Spleen (tissue), 11 donors: ENCODE results near the gene SDK2. TPM values are rescaled to one million over a fixed set of nuclear protein-coding genes. Genes with fewer than 3 reads are reported as not detected.

Experiments used
- DNase-seq: peaks from one replicate; pipeline ENCODE4 v3.0.0-alpha.2; 2020
- H3K27ac ChIP-seq, 8 donors: fragments of 200-600 bp; sonication (generic) in 7 of 8; 1 replicate in 4 of 8; 2 replicates in 4 of 8; pipeline versions ENCODE4 v1.5.0 to v1.8.0; 2016 to 2021; ENCODE audit warnings: inconsistent platforms in 4 of 8, mild to moderate bottlenecking in 4 of 8, moderate library complexity in 1 of 8
- H3K27me3 ChIP-seq, 7 donors: fragments of 200-600 bp; sonication (generic) in 6 of 7; replicated peaks in 1 of 7; 1 replicate in 4 of 7; 2 replicates in 3 of 7; pipeline versions ENCODE4 v1.5.0 to v1.8.0; 2016 to 2021; ENCODE audit warnings: inconsistent platforms in 3 of 7, mild to moderate bottlenecking in 1 of 7
- H3K36me3 ChIP-seq, 6 donors: fragments of 200-600 bp; sonication (generic) in 5 of 6; 1 replicate in 4 of 6; 2 replicates in 2 of 6; pipeline versions ENCODE4 v1.5.0 to v1.8.0; 2016 to 2021; ENCODE audit warnings: inconsistent platforms in 2 of 6
- H3K4me1 ChIP-seq, 6 donors: fragments of 200-600 bp; sonication (generic) in 5 of 6; 1 replicate in 3 of 6; 2 replicates in 3 of 6; pipeline versions ENCODE4 v1.5.0 to v1.8.0; 2016 to 2021; ENCODE audit warnings: inconsistent platforms in 3 of 6
- H3K4me3 ChIP-seq, 8 donors: fragments of 200-600 bp; sonication (generic) in 7 of 8; 1 replicate in 4 of 8; 2 replicates in 4 of 8; pipeline versions ENCODE4 v1.5.0 to v1.8.0; 2016 to 2021; ENCODE audit warnings: inconsistent platforms in 4 of 8, mild to moderate bottlenecking in 4 of 8, moderate library complexity in 2 of 8
- H3K9me3 ChIP-seq, 8 donors: fragments of 200-600 bp; sonication (generic) in 7 of 8; 1 replicate in 4 of 8; 2 replicates in 4 of 8; pipeline versions ENCODE4 v1.5.0 to v1.8.0; 2016 to 2021; ENCODE audit warnings: inconsistent platforms in 4 of 8
- POLR2A ChIP-seq, 3 donors: fragments of 450-650 bp; IDR thresholded peaks; one replicate each; pipeline ENCODE4 v1.5.1; 2017; ENCODE audit warnings: antibody characterized with exemption in 3 of 3, mild to moderate bottlenecking in 1 of 3
- POLR2AphosphoS5 ChIP-seq, 3 donors: sonication (generic); formaldehyde crosslinking; IDR thresholded peaks; one replicate each; pipeline ENCODE4 v1.5.1; 2017; ENCODE audit warnings: antibody characterized with exemption in 3 of 3
- WGBS, 5 donors: extraction: QIAGEN DNeasy Blood & Tissue Kit in 3 of 5; methylation state at CpG; one replicate each; pipeline versions ENCODE4 v1.1.5 to v1.1.7; 2013 to 2018; 5-methylcytosine and 5-hydroxymethylcytosine counted together
- intact Hi-C: fragments of 100-400 bp; cut with DNase I; formaldehyde crosslinking; loops from one replicate; pipeline ENCODE4 v1.15.0; 2023; ENCODE audit warnings: low total_unique reads
- polyA plus RNA-seq, 3 donors: library from polyadenylated mRNA; stranded (reverse); fragments of 200-250 nt; gene quantifications; one replicate each; pipeline ENCODE4 v1.2.1, GENCODE V29; 2013
- total RNA-seq, 7 donors: library from RNA; depleted of rRNA in 3 of 7; stranded (reverse); fragments of >200 nt in 3 of 7; fragmentation: NEBNext Ultra II Directional in 4 of 7; extraction: Animal tissue kit (Norgen Biotek cat#: 25700) in 4 of 7; gene quantifications; one replicate each; pipeline versions ENCODE4 v1.1.0 to v1.2.1, GENCODE V29; 2016 to 2021
- TF ChIP-seq, protein P1 (sequence below), 11 experiments: fragments of 200-600 bp in 7 of 11; fragments of 450-650 bp in 4 of 11; sonication (generic) in 4 of 11; IDR thresholded peaks in 8 of 11; conservative IDR thresholded peaks in 3 of 11; 1 replicate in 7 of 11; 2 replicates in 4 of 11; pipeline versions ENCODE4 v1.4.0 to v1.8.0; 2016 to 2021; ENCODE audit warnings: antibody characterized with exemption in 11 of 11, inconsistent platforms in 4 of 11, mild to moderate bottlenecking in 1 of 11
- donor health status: healthy with polysubstance abuse.
- donor health status: DM: no; HTN: no; CAD: no; lungs with moderate emphysema.
- donor health status: DM: no; HTN: no; CAD: no.
- donor health status: Bipolar disorder and iron deficiency.
- donor health status: healthy.
- donor health status: DM: no; HTN: no; CAD: no.
- donor health status: DM: yes; HTN: yes; CAD: no.

The SDK2 gene
- total and polyA plus RNA-seq, 10 donors, result 0.86 to 16.5 (median 9.7) TPM

- H3K4me1 ChIP-seq, result peaks cover 0 to under 1% (median 0%) of the 10 kb centered on the region in 6 donors
- H3K36me3 ChIP-seq, result no peaks in the 10 kb centered on the region
- intact Hi-C loops, result no loop called here
- H3K27ac ChIP-seq, result no peak overlapping the region
- peak; percentile 55 for DNase-seq
- H3K4me3 ChIP-seq, result no peak overlapping the region
- TF ChIP-seq POLR2AphosphoS5 (IDR thresholded peaks at IDR 0.05), result no peak
- no peaks in the 10 kb centered on the region for H3K9me3 ChIP-seq
- WGBS, 5 donors, result 63 to 77% (median 72%) methylated on average over 10 to 13 of the region's 13 CpGs
- H3K27me3 ChIP-seq, result no peaks in the 10 kb centered on the region
Observed at GRCh38 chr17:73628642-73629552, 15.3 kb downstream of the SDK2 start.

DNA sequence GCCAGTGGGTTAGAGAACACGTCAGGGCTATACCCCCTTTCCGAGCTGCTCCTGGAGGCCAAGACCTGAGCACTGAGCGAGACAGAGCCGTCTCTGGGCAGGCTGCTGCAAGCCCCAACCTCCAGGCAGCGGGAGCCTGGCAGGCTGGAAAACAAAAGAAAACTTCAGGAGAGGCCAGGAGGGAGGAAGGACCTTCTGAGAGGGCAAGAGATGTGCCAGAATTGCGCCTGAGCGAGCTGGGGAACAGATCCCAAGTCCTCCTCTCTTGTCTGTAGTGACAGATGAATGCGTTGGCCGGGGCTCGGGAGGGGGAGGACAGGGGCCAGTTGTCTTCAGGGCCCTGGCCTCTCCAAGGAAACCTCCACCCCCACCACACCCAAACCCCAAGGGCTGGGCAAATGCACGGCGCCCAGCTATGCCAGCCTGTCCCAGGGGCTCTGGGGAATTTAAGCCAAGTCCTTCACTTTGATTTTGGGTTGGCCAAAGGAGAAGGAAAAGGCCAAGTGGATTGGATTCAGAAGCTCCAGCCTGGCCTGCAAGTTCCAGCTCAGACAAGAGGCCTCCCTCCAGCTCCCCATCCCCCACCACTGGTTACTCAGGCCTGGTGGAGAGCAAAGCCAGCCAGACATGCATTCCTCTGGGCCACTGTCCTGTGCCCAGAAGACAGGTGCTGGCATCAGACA, 18.1 kb downstream of the SDK2 start:
- Histone ChIP-seq H3K9me3 (no peaks in the 10 kb centered on the region), H3K27me3 (no peaks in the 10 kb centered on the region), H3K36me3 (no peaks in the 10 kb centered on the region), H3K4me1 (peaks cover 0 to 7% (median 0%) of the 10 kb centered on the region in 6 donors), H3K4me3 (no peak overlapping the region), H3K27ac (no peak overlapping the region)
- TF ChIP-seq POLR2AphosphoS5 (IDR thresholded peaks at IDR 0.05), result no peak
- TF ChIP-seq, protein P1, sequence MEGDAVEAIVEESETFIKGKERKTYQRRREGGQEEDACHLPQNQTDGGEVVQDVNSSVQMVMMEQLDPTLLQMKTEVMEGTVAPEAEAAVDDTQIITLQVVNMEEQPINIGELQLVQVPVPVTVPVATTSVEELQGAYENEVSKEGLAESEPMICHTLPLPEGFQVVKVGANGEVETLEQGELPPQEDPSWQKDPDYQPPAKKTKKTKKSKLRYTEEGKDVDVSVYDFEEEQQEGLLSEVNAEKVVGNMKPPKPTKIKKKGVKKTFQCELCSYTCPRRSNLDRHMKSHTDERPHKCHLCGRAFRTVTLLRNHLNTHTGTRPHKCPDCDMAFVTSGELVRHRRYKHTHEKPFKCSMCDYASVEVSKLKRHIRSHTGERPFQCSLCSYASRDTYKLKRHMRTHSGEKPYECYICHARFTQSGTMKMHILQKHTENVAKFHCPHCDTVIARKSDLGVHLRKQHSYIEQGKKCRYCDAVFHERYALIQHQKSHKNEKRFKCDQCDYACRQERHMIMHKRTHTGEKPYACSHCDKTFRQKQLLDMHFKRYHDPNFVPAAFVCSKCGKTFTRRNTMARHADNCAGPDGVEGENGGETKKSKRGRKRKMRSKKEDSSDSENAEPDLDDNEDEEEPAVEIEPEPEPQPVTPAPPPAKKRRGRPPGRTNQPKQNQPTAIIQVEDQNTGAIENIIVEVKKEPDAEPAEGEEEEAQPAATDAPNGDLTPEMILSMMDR (IDR thresholded peaks at IDR 0.05 in 8 of 11, conservative IDR thresholded peaks at IDR 0.05 in 3 of 11), result no peak
- no peak for TF ChIP-seq POLR2A (IDR thresholded peaks at IDR 0.05)
- 80 to 93% (median 89%) methylated on average over 12 of the region's 12 CpGs for WGBS, 5 donors
- intact Hi-C loops, result no loop called here
- DNase-seq, result peak; percentile 58

GRCh38 chr17:73625006-73625405, 19.2 kb downstream of the SDK2 start:
- 85 to 91% (median 90%) methylated on average over 7 of the region's 7 CpGs for WGBS, 5 donors
- Histone ChIP-seq H3K4me1 (peaks cover 0 to 14% (median 0%) of the 10 kb centered on the region in 6 donors), H3K4me3 (no peak overlapping the region), H3K9me3 (no peaks in the 10 kb centered on the region), H3K27me3 (no peaks in the 10 kb centered on the region), H3K36me3 (no peaks in the 10 kb centered on the region), H3K27ac (no peak overlapping the region)
- intact Hi-C loops, result no loop called here
- TF ChIP-seq, protein P1 (IDR thresholded peaks at IDR 0.05 in 8 of 11, conservative IDR thresholded peaks at IDR 0.05 in 3 of 11), result no peak
- TF ChIP-seq POLR2AphosphoS5 (IDR thresholded peaks at IDR 0.05) (no peak), POLR2A (IDR thresholded peaks at IDR 0.05) (no peak)
- peak; percentile 33 for DNase-seq

- WGBS, 5 donors, result 92 to 97% (median 94%) methylated on average over 7 of the region's 7 CpGs
- TF ChIP-seq POLR2A (IDR thresholded peaks at IDR 0.05) (no peak), POLR2AphosphoS5 (IDR thresholded peaks at IDR 0.05) (no peak)
- TF ChIP-seq, protein P1 (IDR thresholded peaks at IDR 0.05 in 8 of 11, conservative IDR thresholded peaks at IDR 0.05 in 3 of 11), result no peak
- intact Hi-C loops, result no loop called here
Observed at GRCh38 chr17:73624496-73624988, 19.7 kb downstream of the SDK2 start.

More at GRCh38 chr17:73624496-73624988, 19.7 kb downstream of the SDK2 start:
- H3K4me3 ChIP-seq, result no peak overlapping the region
- peaks cover 0 to 2% (median 0%) of the 10 kb centered on the region in 8 donors for H3K9me3 ChIP-seq
- no peaks in the 10 kb centered on the region for H3K27me3 ChIP-seq
- no peaks in the 10 kb centered on the region for H3K36me3 ChIP-seq
- DNase-seq, result no peak
- peaks cover 0 to 14% (median 0%) of the 10 kb centered on the region in 6 donors for H3K4me1 ChIP-seq
- no peak overlapping the region for H3K27ac ChIP-seq
